GM23338 (cell line): ENCODE data around the gene BTK.

Experiments used
- EZH2 ChIP-seq: fragments of 200-600 bp; sonication (generic); IDR thresholded peaks from one replicate; pipeline ENCODE4 v1.8.0; 2017; ENCODE audit warnings: antibody characterized with exemption, mild to moderate bottlenecking, low read depth; ENCODE audit not compliant: unreplicated experiment
- POLR2AphosphoS5 ChIP-seq: IDR thresholded peaks from 2 replicates; pipeline ENCODE4 v1.6.1; 2016; ENCODE audit warnings: antibody characterized with exemption, low read depth
- REST ChIP-seq: IDR thresholded peaks from one replicate; pipeline ENCODE4 v1.6.1; 2018; ENCODE audit warnings: antibody characterized with exemption; ENCODE audit not compliant: unreplicated experiment
- TF ChIP-seq, protein P1 (sequence below), 2 experiments: fragments of 200-600 bp in 1 of 2; sonication (generic) in 1 of 2; conservative IDR thresholded peaks; 2 replicates each; pipeline versions ENCODE4 v1.5.1 to v1.6.1; 2016 to 2017; ENCODE audit warnings: antibody characterized with exemption in 2 of 2, low read depth in 2 of 2, mild to moderate bottlenecking in 2 of 2, moderate library complexity in 1 of 2
- TF ChIP-seq, protein P2 (sequence below): IDR thresholded peaks from 2 replicates; pipeline ENCODE4 v1.6.1; 2016; ENCODE audit warnings: antibody characterized with exemption

DNA sequence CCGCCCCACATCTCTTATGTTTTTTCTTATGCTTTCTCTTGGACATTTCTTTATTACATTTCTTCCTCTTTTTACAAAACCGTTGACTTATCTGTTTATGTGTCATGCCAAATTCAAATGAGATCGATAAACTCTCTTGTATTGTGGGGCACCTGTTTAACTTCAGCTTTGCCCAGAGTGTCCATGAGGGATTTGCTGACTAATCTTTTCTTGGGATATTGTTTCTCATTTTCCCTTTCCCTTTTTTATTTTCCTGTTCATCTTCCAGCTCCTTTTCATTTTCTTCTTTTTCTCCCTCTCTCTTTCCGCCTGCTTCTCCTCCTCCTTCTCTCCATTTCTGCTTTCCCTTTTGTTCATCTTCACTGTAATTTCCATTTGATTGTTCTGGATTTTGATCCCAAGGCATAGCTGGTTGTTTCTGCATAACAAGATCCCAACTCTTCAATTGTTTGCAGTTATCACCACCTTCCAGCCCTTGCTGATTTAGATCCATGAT lies 48.2 kb downstream of the BTK start:
- TF ChIP-seq, protein P1, sequence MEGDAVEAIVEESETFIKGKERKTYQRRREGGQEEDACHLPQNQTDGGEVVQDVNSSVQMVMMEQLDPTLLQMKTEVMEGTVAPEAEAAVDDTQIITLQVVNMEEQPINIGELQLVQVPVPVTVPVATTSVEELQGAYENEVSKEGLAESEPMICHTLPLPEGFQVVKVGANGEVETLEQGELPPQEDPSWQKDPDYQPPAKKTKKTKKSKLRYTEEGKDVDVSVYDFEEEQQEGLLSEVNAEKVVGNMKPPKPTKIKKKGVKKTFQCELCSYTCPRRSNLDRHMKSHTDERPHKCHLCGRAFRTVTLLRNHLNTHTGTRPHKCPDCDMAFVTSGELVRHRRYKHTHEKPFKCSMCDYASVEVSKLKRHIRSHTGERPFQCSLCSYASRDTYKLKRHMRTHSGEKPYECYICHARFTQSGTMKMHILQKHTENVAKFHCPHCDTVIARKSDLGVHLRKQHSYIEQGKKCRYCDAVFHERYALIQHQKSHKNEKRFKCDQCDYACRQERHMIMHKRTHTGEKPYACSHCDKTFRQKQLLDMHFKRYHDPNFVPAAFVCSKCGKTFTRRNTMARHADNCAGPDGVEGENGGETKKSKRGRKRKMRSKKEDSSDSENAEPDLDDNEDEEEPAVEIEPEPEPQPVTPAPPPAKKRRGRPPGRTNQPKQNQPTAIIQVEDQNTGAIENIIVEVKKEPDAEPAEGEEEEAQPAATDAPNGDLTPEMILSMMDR (conservative IDR thresholded peaks at IDR 0.05; ENCODE audit: low read depth in 2 of 2) = no peak
- no peak for TF ChIP-seq EZH2
- no peak for TF ChIP-seq REST
- TF ChIP-seq POLR2AphosphoS5 = no peak
- TF ChIP-seq, protein P2, sequence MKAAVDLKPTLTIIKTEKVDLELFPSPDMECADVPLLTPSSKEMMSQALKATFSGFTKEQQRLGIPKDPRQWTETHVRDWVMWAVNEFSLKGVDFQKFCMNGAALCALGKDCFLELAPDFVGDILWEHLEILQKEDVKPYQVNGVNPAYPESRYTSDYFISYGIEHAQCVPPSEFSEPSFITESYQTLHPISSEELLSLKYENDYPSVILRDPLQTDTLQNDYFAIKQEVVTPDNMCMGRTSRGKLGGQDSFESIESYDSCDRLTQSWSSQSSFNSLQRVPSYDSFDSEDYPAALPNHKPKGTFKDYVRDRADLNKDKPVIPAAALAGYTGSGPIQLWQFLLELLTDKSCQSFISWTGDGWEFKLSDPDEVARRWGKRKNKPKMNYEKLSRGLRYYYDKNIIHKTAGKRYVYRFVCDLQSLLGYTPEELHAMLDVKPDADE = no peak
